Amniotic stem cell (primary cell): ENCODE measurements around the gene PSMB11.

Source experiments
- DNase-seq: peaks from one replicate; lab custom pipeline; 2025; lab: John Stamatoyannopoulos, UW

The PSMB11 gene

DNA sequence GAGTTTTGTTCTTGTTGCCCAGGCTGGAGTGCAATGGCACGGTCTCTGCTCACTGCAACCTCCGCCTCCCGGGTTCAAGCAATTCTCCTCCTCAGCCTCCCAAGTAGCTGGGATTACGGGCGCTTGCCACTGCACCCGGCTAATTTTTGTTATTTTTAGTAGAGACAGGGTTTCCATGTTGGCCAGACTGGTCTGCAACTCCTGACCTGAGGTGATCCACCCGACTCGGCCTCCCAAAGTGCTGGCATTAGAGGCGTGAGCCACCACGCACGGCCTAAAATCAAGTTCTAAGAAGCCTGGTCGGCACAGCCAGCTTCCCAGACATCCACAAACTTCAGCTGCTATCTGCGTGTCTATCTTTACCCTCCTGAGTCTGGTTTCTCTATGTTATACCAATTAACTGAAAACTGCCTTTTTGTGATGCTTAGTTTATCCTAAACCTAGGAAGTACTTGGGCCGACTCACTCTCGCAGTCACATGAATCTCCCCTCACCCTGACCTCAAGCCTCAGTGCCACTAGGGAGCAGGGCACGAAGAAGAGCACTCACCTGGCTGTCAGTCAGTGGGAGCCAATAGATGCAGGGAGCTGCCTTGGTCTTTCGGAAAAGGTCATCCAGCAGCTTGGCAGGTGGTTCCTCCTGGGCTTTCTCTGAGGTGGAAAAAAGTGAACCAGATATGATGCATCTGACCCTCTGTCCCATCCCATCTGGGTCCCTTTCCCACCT lies 18.7 kb downstream of the PSMB11 start:
- DNase-seq: no peak

DNA sequence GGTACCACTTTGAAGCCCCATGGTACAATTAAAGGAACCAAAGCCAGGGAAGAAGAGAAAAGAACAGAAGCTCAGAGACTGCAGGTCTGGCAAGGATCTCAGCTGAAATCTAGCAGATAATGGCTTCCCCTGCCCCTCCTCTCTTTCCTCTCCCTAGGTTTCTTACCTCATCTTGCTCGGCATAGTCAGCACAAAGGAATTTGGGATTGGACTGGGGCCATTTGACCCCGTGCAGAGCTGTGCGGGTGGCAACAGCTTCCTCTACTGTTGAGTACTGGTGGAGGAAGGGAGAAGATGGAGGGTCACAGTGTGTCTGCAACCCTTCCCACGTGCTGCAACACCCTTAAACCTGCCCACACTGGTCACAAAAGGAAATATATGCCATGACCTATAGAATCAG lies 20.0 kb downstream of the PSMB11 start:
- DNase-seq: no peak

DNA sequence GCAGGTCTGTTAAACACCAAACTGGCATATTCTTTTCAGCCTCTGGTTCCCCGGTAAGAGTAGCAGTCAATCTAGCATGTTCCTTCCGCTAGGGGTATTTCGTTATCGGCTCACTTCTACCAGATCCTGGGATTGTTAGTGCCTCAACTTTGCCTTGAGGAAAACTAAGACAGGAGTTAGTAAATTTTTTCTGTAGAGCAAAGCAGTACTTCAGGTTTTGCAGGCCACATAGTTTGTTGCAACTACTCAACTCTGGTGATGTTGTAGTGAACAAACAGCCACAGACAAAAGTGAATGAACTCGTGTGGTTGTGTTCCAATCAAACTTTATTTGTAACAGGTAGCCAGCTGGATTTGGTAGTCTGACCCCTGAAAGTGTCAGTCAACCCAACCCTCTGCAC lies 21.6 kb downstream of the PSMB11 start:
- no peak for DNase-seq

DNA sequence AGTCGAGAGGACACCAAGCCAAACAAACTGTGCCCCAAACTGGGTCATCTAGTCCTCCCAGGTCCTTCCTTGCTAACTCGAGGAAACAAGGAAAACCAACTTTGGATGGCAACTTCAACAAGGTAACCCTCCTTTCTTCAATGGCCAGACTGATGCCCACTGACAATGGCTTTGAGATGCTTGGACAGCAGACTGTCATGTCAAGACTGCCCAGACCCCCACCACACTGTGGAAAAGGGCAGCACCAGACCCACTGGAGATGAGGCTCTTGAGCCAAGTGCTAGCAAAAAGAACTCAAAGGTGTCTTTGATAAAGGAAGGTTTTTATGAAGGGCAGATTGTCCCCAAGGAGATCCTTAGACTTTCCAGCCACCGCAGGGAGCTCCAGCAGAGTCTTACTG lies 24.4 kb downstream of the PSMB11 start:
- DNase-seq: no peak

DNA sequence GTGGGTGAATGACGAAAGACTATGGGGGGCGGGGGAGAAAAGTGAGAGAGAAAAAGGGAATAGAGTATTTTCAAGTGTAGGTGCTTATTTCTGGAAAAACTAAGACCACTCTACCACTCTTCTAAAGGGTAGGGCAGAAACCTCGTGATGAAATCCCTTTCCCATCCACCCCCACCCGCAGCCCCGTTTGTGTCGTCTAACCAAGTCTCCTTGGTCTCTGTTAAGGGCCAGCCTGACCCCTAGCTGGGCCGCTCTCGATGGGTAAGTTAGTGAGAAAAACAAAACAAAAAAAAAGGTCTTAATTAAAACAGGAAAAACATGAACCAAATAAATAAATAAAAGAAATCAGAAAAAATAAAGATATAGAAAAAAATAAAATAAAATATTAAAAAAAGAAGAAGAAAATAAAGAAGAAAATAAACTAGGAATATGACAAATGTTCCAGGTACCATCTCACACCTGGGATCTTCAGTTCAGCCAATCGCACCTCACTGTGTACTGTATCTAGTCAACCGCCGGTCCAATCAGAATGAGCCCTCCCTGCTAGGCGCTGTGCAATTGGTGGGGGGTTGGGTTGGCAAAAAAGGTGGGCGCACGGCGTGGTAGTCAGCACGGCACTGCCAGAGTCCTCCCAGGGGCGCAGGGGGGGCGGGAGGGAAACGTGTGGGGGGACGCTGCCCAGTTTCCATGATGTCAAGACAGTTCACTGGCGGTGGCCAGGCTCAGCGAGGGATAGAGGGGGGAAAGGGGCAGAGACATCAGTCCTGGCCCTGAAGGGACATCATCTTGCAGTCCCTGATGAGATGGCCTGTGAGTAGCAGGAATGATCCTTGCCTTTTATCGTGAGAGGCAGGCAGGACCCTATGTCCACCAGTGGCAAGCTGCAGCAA lies 25.1 kb downstream of the PSMB11 start:
- no peak for DNase-seq

DNA sequence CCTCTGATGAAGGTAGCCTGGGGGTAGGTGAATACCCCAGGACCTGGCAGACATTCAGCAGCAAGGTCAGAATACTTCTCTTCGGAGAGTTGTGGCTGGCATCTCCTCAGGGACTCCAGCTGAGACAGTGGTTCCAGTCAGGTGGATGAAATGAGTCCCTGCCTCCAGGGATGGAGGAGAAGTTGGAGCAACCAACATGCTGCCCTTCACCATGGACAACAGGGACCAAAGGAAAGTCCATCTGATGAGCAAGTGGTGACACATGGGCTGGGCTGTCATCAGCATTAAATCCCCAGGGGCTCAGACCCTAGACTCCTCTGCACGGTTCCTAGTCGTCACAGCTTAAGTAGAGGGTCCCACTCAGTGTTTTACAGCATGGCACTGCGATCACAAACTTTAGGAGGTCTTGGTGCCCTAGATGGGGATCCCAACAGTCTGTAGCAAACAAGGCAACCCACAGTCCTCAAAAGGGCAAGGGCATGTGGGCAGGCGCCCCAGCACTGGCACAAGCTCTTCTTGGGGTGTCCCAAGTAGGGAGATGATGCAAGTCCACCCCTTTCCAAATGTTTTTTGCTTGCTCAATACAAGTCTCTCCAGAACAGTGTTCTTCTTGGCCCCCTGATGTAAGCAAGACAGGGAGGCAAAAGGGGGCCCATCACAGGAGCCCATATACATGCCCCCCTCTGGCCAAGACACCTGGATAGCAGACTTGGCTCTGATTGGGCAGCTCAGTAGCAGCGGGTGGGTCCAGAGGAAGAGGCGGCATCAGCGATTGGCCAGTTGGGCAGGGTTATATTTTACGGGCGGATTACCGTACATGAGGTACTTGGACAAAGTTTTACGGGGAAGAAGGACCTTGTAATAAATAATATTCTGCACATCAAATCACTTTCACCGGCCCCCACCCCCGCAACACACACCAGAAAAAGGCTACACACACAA lies 26.1 kb downstream of the PSMB11 start:
- no peak for DNase-seq

DNA sequence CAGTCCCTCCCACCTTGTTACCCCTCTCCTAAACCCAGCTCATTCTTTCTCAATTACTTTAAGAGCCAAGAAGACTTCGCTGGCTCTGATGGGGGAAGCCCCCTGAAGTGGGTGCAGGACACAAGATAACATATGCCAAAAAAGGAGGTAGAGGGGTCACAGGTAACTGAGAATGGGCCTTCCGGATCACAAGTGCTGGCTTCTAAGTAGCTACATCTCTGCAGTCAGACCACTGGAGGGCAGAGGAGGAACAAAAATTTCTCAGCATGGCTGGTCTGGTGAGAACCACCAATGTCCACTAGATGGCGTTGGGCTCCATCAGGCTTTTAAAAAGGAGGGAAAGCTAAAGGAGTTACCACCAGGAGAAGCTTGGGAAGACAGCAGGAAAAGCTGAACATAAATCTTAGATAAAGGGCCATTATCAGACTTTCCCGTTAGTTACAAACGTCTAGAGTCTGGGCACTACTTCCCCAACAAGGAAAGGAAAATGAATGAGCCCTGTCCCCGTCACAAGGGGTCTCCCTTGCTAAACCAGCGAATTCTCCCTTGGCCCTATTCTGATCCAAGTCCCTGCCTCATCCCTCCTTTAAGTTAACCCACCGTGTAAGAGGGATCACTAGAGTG lies 26.9 kb downstream of the PSMB11 start:
- no peak for DNase-seq

GRCh38 chr14:23069413-23069806 lies 27.4 kb downstream of the PSMB11 start:
- DNase-seq: no peak

- no peak for DNase-seq
These were observed 28.5 kb downstream of the PSMB11 start for GRCh38 chr14:23070262-23071129.

- DNase-seq: no peak
These were observed 29.4 kb downstream of the PSMB11 start for GRCh38 chr14:23071244-23071920.

GRCh38 chr14:23071921-23072539 lies 30.0 kb downstream of the PSMB11 start:
- no peak for DNase-seq

DNA sequence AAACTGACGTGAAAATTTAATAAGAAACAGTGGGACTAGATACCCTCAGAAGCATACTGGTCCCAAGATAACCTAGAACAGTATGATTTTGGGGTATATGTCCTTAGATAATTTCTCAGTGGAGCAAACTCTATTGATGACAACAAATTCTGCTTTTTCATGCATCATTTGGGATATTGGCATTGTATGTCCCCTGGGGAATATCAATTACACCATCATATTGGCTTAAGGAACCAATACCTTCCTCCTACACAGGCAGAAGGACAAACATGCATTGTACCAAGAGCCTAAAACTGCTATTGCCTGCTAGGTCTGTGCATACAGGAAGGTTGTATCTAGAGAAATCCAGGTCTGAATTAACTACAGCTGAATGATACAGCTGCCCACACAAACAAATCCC lies 32.9 kb downstream of the PSMB11 start:
- DNase-seq: no peak

DNA sequence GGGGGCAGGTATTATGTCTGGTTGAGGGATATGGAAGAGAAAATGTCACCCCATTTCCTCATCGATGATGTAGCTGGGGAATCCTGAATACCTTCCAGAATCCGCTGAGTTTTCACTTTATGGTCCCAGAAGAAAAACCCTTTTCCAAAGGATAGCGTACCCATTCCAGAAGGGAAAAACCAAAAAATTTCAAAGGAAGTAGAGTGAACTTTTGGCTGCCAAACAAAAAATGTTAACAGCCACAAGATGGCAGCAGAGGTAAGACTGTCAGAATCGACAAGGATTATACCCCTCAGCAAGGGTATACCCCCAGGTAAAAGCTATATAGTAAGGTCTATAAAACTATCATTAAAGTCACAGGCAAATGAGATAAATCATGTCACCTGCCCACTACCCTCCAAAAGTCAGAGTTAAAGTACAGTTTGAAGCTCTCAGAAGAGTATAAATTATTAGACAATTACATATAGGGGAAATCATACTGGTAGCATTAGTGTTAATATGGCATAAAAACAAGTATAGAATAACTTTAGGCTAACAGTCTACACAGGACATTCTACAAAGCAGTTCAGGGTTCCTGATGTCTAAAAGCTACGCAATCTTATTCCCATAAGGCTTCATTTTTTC lies 34.9 kb downstream of the PSMB11 start:
- no peak for DNase-seq

DNA sequence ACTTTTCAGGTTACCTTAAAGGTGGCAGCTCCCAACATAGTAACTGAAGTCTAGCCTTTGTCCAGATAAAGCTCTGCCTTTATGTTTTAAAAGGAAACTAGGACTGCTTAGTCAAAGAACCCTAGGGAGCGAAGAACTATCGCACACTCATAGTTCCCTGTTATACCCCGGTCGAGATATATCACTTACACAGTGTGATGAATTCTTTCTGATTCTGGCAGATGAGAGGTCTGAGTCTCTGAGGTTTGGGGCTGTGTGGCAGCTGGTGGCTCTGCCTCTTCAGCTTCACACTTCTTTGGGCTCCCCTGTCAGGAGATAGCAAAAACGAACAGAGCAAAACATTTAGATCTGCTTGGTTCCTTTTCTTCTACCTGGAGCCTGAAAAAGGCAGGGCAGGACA lies 36.0 kb downstream of the PSMB11 start:
- DNase-seq: no peak

DNA sequence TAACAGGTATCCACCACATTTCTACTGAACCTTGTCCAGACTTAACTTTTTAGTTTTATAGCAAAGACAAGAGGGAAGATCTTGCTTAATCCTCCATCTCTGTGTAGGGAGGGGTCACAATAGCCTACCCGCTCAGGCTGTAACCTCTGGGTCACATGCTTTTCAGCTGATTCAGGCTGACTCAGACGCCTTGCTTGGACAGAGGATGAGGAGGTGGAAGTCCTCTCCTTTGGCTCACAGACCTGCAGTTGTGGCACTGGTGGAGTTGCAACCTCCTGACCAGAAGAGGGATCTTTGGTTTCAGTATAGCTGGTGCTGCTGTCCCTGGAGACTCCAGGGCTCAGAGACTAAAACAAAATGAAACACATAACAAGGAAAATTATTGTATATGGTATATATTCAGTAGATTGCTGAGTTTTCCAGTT lies 36.7 kb downstream of the PSMB11 start:
- no peak for DNase-seq

GRCh38 chr14:23079716-23080115 lies 37.7 kb downstream of the PSMB11 start:
- no peak for DNase-seq

- no peak for DNase-seq
These were observed 38.5 kb downstream of the PSMB11 start for GRCh38 chr14:23080474-23080873.

GRCh38 chr14:23085458-23085857 lies 43.4 kb downstream of the PSMB11 start:
- DNase-seq: no peak

GRCh38 chr14:23086565-23086964 lies 44.6 kb downstream of the PSMB11 start:
- DNase-seq: no peak
